Activated CD4-positive, CD25-positive, alpha-beta regulatory T cell treated with anti-CD3 and anti-CD28 coated beads, Interleukin-2, amount 50 U/mL, for 16 hours (primary cell): ENCODE results near the gene TPSD1.
"Not testable (repeated sequence)": the region's sequence is repeated elsewhere in the genome, so short reads cannot be mapped to it uniquely, and the experiment has no call there.

Experiments
- DNase-seq: peaks from one replicate; pipeline ENCODE4 v3.0.0-alpha.2; 2020; ENCODE audit warnings: low read depth, low spot score

TPSD1 gene

DNA sequence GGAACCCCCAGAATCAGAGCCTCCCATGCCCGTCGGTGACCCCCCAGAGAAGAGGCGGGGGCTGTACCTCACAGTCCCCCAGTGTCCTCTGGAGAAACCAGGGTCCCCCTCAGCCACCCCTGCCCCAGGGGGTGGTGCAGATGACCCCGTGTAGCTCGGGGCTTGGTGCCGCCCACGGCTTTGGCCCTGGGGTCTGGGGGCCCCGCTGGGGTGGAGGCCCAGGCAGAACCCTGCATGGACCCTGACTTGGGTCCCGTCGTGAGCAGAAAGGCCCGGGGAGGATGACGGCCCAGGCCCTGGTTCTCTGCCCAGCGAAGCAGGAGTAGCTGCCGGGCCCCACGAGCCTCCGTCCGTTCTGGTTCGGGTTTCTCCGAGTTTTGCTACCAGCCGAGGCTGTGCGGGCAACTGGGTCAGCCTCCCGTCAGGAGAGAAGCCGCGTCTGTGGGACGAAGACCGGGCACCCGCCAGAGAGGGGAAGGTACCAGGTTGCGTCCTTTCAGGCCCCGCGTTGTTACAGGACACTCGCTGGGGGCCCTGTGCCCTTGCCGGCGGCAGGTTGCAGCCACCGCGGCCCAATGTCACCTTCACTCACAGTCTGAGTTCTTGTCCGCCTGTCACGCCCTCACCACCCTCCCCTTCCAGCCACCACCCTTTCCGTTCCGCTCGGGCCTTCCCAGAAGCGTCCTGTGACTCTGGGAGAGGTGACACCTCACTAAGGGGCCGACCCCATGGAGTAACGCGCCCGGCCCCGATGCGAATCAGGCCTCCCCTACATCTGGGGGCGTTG lies 34.8 kb upstream of the TPSD1 start:
- no peak for DNase-seq

DNA sequence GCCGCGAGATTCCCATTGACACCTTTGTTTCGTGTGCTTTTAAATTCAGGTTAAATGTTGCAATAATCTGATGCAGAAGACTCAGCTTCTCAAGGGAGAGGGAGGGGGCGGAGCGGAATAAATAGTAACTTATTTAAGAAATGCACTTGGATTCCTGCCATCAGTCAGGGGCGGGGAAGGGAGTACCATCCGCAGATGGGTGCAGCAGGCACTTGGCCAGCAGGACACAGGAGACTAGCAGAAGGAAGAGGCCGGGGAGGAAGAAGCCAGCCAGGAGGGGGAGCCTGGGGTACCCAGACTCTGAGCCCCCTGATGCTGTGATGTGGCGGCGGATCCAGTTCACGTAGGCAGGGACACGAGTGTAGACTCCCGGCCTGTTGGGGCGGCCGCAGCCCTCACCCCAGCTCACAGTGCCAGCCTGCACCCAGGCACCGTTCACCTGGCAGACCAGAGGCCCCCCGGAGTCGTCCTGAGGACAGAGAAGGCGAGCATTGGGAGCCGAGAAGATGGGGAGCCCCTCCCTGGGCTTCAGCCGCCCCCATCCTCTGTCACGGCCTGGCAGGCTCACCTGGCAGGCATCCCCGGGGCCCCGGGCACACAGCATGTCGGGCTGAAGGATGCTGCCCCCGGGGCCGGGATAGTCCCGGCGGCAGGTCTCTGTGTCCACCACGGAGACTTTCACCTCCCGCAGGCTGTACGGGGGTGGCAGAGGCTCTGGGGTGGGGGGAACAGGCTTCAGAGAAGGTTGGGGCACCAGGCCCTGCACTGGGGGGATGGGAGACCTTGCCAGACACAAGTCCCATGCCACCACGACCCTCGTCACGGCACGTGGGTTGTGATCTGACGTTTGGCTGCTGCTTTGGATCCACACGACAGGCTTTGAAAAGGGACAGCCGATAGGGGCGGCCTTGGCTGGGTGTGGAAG lies 34.0 kb upstream of the TPSD1 start:
- DNase-seq, result no peak

DNA sequence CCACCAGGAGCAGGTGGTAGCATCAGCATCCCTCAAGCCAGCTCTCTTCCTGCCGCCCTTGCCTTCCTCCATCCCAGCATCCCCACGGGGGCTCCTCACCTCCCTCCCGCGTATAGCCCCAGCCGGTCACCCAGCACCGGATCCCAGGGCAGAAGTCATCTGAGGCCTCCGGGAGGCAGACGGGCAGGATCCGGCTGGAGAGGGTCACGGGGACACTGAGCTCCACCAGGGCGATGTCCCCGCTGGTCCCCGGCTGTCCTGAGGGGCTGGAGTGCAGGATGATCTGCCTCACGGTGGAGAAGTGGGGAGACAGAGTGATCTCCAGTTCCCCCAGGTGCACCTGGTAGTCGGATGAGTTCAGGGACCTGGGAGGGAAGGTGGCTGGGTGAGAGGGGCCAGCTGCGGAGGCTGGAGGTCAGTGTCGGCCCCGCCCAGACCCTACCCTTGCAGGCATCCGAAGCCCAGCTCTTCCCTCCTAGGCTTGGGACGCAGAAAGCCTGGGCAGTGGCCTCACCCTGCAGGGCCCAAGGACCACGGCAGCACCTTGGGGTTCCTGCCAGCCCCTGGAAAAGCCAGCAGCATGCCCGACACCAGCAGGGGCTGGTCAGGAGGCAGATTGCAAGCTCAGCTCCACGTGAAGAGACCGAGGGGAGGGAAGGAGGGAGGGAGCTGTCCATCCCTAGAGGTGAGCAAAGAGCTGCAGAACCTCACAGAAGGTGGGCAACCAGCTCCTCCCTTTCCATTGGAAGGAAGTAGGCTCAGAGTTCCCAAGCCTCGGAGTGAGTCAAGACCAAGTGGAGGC lies 33.1 kb upstream of the TPSD1 start:
- no peak for DNase-seq

DNA sequence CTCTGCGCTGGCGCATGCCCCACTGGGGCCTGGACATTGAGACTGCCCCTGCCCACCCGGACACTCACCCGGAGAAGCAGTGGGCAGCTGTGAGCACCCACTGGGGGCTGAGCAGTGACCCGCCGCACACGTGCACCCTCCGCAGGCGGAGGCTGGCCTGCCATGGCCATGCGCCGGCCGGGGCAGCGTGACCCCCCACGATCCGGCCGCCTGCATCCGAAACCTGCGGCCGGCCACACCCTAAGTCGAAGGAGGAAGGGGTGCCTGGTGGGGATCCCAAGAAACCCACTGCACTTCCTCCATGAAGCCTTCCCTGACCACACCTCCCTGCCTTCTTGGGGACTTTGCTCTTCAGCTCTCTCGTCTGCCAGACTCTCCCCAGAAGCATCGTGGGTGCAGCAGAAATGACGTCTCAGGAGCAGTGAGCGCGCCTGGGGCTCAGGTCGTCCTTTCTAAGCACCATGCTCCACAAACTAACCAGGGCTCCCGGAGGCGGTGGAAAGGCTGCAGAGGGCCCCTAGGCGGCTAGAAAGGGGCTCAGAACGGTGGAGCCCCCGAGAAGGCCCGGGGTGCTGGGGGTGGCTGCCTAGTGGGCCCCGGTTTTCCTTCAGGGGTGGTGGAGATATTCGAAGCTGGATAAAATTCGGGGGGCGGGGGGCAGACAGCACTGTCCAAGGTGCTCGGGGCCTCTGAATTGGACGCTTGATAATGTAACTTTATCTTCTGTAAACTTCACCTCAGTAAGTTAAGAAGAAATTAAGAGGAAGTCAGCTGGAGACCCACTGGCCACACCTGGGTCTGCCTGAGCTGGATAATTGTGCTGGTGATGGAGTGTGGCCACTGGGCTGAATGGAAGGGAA lies 32.3 kb upstream of the TPSD1 start:
- DNase-seq, result no peak

DNA sequence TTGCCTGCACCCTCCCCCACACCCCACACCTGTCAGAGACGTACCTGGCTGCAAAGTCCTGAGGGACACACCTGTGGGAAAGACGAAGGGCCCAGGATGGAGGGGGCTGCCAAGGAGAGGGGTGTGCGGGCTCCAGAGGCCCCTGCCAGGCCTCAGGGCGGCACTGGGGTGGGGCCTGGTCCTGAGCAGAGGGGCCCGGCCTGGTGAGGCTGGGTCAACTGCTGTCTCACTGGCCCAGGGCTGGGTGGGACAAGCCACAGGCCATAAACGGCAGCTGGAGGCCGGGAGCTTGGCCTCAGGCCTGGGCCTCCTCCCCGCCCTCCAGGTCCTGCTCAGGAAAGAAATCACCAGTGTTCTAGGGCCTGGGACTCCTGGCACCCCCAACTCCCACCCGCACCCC lies 31.3 kb upstream of the TPSD1 start:
- DNase-seq, result no peak

DNA sequence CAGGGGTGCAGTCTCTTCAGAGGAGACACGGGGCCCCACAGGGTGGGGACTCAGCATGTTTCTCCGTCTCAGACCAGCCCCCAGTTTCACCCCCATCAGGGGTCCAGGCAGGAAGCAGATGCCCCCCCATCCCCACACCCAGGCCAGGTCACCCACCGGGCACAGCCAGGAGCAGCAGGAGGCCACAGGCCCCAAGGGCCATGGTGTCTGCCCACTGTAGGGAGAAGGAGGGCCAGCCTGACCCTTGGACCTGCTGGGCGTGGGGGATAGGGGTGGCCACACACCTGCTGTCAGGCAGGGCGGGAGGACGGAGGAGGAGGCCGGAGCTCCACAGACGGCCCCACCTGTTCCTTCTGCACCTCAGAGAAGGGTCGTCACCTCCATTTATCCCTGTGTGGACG lies 30.8 kb upstream of the TPSD1 start, which contains the start of gene TPSG1:
TPSG1 (minus strand) TSS at position 218 of the 401 bp plus-strand sequence; CDS start at position 202, 16 bp downstream.
- no peak for DNase-seq

DNA sequence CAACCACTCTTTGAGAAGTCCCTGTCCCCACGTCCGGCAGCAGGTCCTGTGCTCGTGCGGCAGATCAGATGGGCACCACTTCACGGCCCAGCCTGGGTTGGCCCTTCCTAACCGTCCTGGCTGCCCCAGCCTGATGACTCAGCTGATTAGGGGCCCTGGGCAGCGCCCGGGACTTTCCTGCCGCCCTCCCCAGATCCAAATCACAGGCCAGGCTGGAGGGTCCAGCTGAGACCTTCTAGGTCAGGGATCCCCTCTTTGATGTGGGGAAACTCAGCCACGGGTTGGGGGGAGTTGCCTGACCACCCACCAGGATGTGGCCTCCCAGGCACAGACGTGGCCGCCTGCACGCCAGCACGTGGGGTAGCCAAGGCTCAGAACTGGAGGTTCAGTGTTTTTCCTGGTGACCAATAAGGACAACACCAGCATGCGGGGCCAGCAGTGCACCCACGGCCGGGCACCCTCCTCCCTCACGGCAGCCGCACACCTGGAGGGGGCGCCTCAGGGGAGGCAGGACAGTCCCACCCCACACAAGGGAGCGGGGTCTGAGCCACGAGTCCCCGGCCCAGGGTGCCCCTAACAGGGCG lies 30.0 kb upstream of the TPSD1 start:
- DNase-seq, result not testable (repeated sequence)

DNA sequence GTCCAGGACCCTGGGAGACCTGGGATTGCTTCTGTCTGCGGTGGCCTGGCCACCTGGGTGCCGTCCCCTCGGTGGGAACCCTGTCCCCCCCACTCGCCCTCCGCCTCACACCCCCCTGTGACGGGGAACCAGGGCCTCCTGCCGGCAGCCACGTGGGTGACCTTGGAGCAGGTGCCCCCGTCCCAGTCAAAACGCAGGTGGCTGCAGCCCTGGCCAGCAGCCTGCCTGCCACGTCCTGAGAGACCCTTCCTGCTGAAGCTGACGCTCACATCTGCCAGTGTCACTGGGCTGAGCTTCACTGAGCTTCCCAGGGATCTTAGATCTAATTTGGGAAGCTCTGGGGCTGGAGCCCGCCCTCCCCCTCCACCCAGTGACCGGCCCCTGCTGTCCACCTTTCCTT lies 29.2 kb upstream of the TPSD1 start:
- not testable (repeated sequence) for DNase-seq

DNA sequence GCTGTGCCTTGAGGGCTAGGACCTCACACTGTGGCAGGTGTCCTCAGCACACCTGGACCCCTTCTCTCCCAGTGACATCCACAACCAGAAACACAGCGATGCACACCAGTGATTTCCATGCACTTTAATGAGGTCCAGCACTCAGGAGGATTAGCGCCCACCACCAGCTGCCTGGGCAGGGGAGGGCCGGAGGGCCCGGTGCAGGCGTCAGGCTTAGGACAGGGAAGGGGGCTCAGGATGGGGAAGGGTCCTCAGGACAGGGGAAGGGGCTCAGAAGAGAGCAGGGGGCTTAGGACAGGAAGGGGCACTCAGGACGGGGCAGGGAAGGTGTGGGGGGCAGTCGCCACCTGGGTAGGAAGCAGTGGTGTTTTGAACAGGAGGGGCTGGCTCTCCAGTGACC lies 27.6 kb upstream of the TPSD1 start:
- DNase-seq, result not testable (repeated sequence)

DNA sequence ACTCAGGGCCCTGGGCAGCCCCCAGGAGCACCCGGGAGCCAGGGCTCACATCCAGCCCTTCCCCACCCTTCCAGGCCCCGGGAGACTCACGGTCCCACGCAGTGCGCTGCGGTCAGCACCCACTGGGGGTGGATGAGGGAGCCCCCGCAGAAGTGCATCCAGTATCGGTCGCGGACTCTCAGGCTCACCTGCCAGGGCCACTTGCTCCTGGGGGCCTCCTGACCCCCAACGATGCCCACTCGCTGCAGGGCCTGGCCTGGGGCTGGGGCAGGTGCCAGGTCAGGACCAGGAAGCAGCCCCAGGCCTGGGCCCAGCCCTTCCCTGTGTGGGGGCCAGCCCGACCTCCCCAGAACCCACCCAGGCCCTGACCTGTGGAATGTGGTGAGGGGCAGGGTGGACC lies 26.4 kb upstream of the TPSD1 start:
- DNase-seq, result not testable (repeated sequence)

DNA sequence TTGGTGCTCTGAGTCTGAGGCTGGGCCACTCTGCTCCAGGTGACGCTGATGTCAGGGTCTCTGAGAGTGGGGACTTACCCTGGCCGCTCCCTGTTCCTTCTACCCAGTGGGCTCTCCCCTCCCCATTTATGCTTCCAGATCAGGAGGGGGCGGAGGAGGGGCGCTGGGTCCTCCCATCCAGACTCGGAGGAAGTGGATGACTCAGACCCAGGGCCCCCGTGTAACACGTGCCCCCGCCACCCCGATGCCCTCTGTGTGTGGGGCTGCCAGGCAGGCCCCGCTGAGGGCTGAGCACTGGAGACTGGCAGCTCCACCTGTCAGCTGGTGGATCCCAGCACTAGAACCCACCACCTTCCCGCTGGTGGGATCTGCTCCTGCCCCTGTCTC lies 25.8 kb upstream of the TPSD1 start, which contains the start of gene TPSB2:
TPSB2 (minus strand) TSS at position 101 of the 387 bp plus-strand sequence. CDS start 233 bp downstream, outside the sequence.
- DNase-seq, result not testable (repeated sequence)

DNA sequence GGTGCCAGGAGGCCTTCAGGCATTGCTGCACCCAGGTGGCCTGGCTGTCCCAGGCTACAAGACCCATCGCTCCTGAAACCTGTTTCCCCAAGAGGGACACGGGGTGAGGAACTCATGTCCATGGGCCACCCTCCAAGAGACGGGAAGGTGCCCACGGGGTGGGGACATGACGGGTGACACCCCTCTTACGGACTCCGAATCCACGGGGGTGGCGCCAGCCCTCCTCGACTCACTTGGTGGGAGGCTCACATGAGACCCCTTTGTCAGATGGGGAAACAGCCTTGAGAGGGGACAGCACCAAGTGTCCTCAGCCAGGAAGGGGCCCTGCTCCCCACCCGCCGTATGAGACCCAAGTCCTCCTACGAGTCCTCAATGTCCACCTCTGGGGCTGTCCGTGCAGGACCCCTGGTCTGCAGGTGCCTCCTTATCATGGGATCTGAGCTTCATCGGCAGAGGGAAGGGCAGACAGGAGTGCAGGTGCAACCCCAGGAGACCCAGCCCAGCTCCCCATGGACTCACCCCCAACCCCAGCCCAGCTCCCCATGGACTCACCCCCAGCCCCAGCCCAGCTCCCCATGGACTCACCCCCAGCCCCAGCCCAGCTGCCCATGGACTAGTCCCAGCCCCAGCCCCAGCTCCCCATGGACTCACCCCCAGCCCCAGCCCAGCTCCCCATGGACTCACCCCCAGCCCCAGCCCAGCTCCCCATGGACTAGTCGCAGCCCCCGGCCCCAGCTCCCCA lies 25.2 kb upstream of the TPSD1 start:
- DNase-seq, result not testable (repeated sequence)

DNA sequence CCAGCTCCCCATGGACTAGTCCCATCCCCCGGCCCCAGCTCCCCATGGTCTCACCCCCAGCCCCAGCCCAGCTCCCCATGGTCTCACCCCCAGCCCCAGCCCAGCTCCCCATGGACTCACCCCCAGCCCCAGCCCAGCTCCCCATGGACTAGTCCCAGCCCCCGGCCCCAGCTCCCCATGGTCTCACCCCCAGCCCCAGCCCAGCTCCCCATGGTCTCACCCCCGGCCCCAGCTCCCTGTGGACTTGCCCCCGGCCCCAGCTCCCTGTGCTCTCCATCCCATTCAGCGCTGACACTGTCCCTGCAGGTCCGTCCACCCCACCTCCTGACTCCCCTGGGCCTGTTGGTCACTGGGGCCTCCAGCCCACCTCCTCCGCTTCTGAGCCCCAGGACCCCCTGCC lies 24.6 kb upstream of the TPSD1 start:
- not testable (repeated sequence) for DNase-seq

DNA sequence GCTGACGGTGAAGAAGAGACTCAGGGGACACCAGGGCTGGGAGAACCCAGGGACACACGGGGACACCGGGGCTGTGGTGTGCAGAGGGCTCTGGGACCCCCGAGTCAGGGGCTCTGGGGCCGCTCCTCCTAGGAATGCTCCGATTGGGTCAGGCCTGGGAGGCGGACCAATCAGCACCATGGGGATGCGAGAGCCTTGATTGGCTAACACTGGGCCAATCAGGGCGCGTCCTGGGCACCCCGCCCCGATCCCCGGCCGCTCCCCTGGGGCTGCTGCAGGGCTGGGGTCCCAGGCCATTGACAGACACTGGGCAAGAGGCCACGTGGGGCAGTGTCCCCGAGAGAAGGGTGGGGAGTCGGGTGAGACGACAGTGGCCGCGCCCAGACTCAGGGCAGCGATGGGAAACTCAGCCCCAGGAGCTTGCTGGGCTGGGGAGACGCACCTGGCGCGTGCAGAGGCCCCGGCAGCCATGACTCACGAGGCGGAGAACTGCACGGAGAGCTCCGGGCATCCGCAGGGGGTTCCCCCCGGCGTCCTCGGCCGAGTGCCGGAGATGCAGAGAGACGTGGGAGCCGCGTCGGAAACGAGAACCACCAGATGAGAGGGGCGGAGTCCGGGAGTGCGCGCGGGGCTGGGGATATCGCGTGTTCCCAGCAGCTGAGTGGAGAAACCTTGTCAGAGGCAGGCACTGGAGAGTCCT lies 23.7 kb upstream of the TPSD1 start:
- not testable (repeated sequence) for DNase-seq

DNA sequence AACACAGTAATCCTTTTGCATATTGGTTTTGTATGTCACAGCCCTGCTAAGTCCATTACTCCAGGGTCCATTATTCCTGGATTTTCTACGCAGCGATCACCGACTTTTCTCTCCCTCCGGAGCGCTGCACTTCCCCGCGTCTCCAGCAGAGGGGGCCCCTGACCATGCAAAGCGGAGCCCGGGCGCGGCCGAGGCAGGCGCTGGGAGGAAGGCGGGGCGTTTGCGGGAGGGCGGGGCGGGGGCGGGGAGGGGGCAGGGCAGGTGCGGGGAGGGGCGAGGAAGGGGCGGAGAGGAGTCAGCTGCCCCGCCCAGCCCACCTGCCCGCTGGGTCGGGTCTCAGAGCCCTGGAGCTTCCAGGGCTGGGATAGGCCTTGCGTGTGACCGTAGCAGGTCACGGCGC lies 19.2 kb upstream of the TPSD1 start:
- not testable (repeated sequence) for DNase-seq

DNA sequence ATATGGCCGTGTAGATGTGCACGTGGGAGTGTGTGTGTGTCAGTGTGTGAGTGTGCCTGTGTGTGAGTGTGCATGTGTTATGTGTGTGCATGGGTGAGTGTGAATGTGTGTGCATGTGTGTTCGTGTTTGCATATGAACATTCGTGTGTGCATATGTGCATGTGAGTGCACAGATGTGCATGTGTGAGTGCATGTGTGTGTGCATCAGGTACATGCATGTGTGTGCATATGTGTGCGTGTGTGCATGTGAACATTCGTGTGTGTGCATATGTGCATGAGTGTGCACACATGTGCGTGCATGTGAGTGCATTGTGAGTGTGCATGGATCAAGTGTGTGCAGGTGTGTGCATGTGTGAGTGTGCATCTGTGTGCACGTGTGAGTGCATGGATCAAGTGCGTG lies 17.9 kb upstream of the TPSD1 start:
- DNase-seq, result no peak

DNA sequence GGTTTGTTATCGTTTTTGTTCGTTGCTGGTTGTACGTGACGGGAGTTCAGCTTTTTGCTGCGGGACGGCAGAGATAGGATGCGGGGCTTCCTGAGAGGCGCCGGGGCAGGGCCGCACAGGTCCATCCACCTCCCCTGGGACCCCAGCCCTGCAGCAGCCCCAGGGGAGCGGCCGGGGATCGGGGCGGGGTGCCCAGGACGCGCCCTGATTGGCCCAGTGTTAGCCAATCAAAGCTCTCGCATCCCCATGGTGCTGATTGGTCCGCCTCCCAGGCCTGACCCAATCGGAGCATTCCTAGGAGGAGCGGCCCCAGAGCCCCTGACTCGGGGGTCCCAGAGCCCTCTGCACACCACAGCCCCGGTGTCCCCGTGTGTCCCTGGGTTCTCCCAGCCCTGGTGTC lies 17.0 kb upstream of the TPSD1 start:
- DNase-seq, result not testable (repeated sequence)

DNA sequence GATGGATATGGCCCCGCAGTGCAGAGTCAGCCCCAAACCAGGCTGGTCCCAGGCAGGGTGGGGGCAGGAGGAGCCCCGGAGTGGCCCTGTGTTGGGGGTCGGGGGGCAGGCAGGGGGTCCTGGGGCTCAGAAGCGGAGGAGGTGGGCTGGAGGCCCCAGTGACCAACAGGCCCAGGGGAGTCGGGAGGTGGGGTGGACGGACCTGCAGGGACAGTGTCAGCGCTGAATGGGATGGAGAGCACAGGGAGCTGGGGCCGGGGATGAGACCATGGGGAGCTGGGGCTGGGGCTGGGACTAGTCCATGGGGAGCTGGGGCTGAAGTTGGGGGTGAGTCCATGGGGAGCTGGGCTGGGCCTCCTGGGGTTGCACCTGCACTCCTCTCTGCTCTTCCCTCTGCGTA lies 16.3 kb upstream of the TPSD1 start:
- not testable (repeated sequence) for DNase-seq

DNA sequence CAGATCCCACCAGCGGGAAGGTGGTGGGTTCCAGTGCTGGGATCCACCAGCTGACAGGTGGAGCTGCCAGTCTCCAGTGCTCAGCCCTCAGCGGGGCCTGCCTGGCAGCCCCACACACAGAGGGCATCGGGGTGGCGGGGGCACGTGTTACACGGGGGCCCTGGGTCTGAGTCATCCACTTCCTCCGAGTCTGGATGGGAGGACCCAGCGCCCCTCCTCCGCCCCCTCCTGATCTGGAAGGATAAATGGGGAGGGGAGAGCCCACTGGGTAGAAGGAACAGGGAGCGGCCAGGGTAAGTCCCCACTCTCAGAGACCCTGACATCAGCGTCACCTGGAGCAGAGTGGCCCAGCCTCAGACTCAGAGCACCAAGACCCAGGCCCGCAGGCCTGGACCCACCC lies 15.4 kb upstream of the TPSD1 start, which contains the start of gene TPSAB1:
TPSAB1 (plus strand) TSS at position 270 of the 400 bp plus-strand sequence. CDS start 234 bp downstream, outside the sequence.
- DNase-seq, result not testable (repeated sequence)
